Measurements from ENCODE around the gene TBX6.

- TF ChIP-seq CTCF (IDR thresholded peaks at IDR 0.05 in 8 of 11, conservative IDR thresholded peaks at IDR 0.05 in 3 of 11) (no peak), POLR2A (IDR thresholded peaks at IDR 0.05) (no peak)
Observed at GRCh38 chr16:30087181-30087898, 4.4 kb downstream of the TBX6 start.
